ENCODE results near the gene HCN4. TPM values are rescaled to one million over a fixed set of nuclear protein-coding genes. Genes with fewer than 3 reads are reported as not detected.

HCN4 gene
- total RNA-seq, 4 donors from 2014 or later = 0.18 to 0.85 TPM; not detected in 2

DNA sequence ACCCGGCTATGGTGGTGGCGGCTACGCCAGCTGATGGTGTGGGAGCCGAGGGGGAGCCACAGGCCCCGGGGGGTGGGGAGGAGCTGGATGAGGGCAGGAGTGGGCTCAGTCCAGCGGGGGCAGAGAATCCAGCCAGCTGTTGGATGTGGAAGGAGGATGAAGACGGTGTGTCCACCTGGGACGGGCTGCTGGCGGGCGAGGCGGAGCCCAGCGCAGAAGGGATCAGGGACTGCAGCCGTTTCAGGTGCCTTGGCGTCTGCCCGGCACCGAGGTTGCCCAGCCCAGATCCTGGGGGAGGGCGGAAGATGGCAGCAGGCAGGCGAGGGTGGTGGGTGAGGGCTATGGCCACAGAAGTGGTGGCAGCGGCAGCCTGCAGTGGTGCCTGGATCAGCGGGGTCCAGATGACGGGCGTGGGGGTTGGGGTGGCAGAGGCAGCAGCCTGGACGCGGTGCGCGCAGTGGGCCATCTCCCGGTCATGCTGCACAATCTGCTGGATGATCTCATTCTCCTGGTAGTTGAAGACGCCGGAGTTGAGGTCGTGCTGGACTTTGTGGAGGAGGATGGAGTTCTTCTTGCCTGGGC lies 45.3 kb downstream of the HCN4 start:
- no peaks in the 10 kb centered on the region for H3K27me3 ChIP-seq
- H3K4me1 ChIP-seq = no peaks in the 10 kb centered on the region
- no peaks in the 10 kb centered on the region for H3K36me3 ChIP-seq
- no peak overlapping the region for H3K4me3 ChIP-seq
- peak in 1 of 3 donors; percentile 26 for DNase-seq
- no peak overlapping the region for H3K27ac ChIP-seq
- TF ChIP-seq, protein P1, sequence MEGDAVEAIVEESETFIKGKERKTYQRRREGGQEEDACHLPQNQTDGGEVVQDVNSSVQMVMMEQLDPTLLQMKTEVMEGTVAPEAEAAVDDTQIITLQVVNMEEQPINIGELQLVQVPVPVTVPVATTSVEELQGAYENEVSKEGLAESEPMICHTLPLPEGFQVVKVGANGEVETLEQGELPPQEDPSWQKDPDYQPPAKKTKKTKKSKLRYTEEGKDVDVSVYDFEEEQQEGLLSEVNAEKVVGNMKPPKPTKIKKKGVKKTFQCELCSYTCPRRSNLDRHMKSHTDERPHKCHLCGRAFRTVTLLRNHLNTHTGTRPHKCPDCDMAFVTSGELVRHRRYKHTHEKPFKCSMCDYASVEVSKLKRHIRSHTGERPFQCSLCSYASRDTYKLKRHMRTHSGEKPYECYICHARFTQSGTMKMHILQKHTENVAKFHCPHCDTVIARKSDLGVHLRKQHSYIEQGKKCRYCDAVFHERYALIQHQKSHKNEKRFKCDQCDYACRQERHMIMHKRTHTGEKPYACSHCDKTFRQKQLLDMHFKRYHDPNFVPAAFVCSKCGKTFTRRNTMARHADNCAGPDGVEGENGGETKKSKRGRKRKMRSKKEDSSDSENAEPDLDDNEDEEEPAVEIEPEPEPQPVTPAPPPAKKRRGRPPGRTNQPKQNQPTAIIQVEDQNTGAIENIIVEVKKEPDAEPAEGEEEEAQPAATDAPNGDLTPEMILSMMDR (IDR thresholded peaks at IDR 0.05) = no peak
- no peak for TF ChIP-seq POLR2A (IDR thresholded peaks at IDR 0.05)
- no peaks in the 10 kb centered on the region for H3K9me3 ChIP-seq

- H3K9me3 ChIP-seq = no peaks in the 10 kb centered on the region
- no peaks in the 10 kb centered on the region for H3K4me1 ChIP-seq
- TF ChIP-seq POLR2A (IDR thresholded peaks at IDR 0.05) = no peak
- TF ChIP-seq, protein P1 (IDR thresholded peaks at IDR 0.05) = no peak
- H3K4me3 ChIP-seq = no peak overlapping the region
- DNase-seq = peak in 1 of 3 donors; percentile 31
- no peak overlapping the region for H3K27ac ChIP-seq
- no peaks in the 10 kb centered on the region for H3K36me3 ChIP-seq
- H3K27me3 ChIP-seq = no peaks in the 10 kb centered on the region
Measured at GRCh38 chr15:73322665-73323373, 45.9 kb downstream of the HCN4 start.

DNA sequence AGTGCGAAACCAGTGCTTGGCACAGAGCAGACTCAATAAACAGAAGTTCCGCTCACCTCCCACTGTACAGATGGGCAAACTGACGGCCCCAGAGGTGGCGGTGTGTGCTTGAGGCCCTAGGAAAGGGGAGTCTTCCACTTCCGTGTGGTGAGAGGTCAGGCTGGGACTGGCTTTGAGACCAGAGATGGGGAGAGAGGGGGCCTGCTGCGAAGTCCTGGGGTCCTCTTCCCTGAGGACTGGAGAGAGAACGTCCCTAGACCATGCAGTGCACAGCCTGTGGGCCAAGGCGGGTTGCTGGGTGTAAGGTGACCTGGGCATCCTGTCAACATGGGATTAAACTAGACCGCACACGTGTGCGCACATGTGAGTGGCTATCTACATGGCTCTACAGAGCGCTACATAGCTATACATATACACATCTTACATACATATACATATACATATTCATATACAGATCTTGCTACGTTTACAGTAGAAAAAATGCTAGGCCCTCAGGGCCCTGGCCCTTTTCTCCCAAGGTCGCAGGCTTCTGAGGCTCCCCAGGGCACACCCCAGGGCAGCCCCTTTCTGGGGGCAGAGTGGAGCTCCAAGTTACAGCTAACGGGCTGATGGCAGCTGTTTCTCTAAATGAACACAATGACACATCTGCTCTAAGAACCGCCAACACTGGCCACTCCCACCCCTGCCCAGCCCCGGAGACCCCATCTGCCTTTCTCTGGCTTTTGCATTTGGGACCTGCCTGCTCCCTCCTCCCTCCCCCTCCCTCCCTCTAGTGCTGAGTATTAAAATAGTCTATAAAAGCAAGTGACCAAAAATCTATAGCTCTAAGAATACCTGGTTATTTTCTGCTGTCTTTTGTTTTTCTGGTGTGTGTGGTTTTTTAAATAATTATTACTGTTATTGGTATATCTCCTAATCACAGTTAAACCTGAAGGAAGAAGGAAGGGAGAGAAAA lies 47.0 kb downstream of the HCN4 start:
- DNase-seq = peak in 1 of 3 donors; percentile 29
- no peak for TF ChIP-seq POLR2A (IDR thresholded peaks at IDR 0.05)
- TF ChIP-seq, protein P1 (IDR thresholded peaks at IDR 0.05) = no peak

GRCh38 chr15:73320619-73321180 lies 48.1 kb downstream of the HCN4 start:
- no peak overlapping the region for H3K4me3 ChIP-seq
- DNase-seq = peak in 1 of 3 donors; percentile 30
- H3K4me1 ChIP-seq = no peaks in the 10 kb centered on the region
- no peak for TF ChIP-seq POLR2A (IDR thresholded peaks at IDR 0.05)
- TF ChIP-seq, protein P1 (IDR thresholded peaks at IDR 0.05) = no peak
- H3K27ac ChIP-seq = no peak overlapping the region
- H3K9me3 ChIP-seq = no peaks in the 10 kb centered on the region
- no peaks in the 10 kb centered on the region for H3K36me3 ChIP-seq
- H3K27me3 ChIP-seq = no peaks in the 10 kb centered on the region

More for the DNA sequence above, 47.0 kb downstream of the HCN4 start:
- H3K4me1 ChIP-seq = no peaks in the 10 kb centered on the region
- no peak overlapping the region for H3K4me3 ChIP-seq
- no peak overlapping the region for H3K27ac ChIP-seq
- H3K36me3 ChIP-seq = no peaks in the 10 kb centered on the region
- no peaks in the 10 kb centered on the region for H3K9me3 ChIP-seq
- no peaks in the 10 kb centered on the region for H3K27me3 ChIP-seq

GRCh38 chr15:73319460-73320245 lies 49.1 kb downstream of the HCN4 start:
- Histone ChIP-seq H3K4me3 (no peak overlapping the region), H3K4me1 (no peaks in the 10 kb centered on the region), H3K9me3 (no peaks in the 10 kb centered on the region), H3K27me3 (no peaks in the 10 kb centered on the region), H3K36me3 (no peaks in the 10 kb centered on the region), H3K27ac (no peak overlapping the region)
- no peak for TF ChIP-seq POLR2A (IDR thresholded peaks at IDR 0.05)
- TF ChIP-seq, protein P1 (IDR thresholded peaks at IDR 0.05) = no peak
- no peak for DNase-seq

Data from Peyer's patch (tissue), 4 donors.